GM23338 (cell line): ENCODE results near the gene OPRPN. TPM values are rescaled to one million over a fixed set of nuclear protein-coding genes. Genes with fewer than 3 reads are reported as not detected.

Source experiments
- ATAC-seq: fragments of 200-7000 bp; cut with Tn5 transposase; 3 replicates; pipeline ENCODE4 v1.9.1; 2020
- DNase-seq: peaks from one replicate; pipeline ENCODE4 v3.0.0-alpha.2; 2015; ENCODE audit warnings: low spot score
- H2AFZ ChIP-seq: fragments of 200-600 bp; sonication (generic); 2 replicates; pipeline ENCODE4 v1.8.0; 2016; ENCODE audit warnings: antibody characterized with exemption, mild to moderate bottlenecking, moderate library complexity
- H3F3A ChIP-seq: fragments of 200-600 bp; sonication (generic); replicated peaks from 2 replicates; pipeline ENCODE4 v1.8.0; 2017; ENCODE audit warnings: antibody characterized with exemption, mixed run types, low read depth
- H3K27ac ChIP-seq: fragments of 200-600 bp; sonication (generic); 2 replicates; pipeline ENCODE4 v1.6.1; 2016; ENCODE audit warnings: low read depth
- H3K27me3 ChIP-seq: fragments of 200-600 bp; sonication (generic); 2 replicates; pipeline ENCODE4 v1.8.0; 2016; ENCODE audit warnings: mild to moderate bottlenecking, mixed run types, moderate library complexity; ENCODE audit not compliant: insufficient read depth
- H3K36me3 ChIP-seq: fragments of 200-600 bp; sonication (generic); 2 replicates; pipeline ENCODE4 v1.8.0; 2016; ENCODE audit warnings: mild to moderate bottlenecking; ENCODE audit not compliant: insufficient read depth
- H3K4me1 ChIP-seq: fragments of 200-600 bp; sonication (generic); 2 replicates; pipeline ENCODE4 v1.8.0; 2016; ENCODE audit warnings: mild to moderate bottlenecking, moderate library complexity; ENCODE audit not compliant: insufficient read depth
- H3K4me2 ChIP-seq: fragments of 200-600 bp; sonication (generic); 2 replicates; pipeline ENCODE4 v1.7.1; 2017; ENCODE audit warnings: mixed run types
- H3K4me3 ChIP-seq: fragments of 200-600 bp; sonication (generic); 2 replicates; pipeline ENCODE4 v1.6.1; 2016; ENCODE audit warnings: mixed run types
- H3K79me2 ChIP-seq: fragments of 200-600 bp; sonication (generic); replicated peaks from 2 replicates; pipeline ENCODE4 v1.8.0; 2017; ENCODE audit warnings: mild to moderate bottlenecking; ENCODE audit not compliant: insufficient read depth
- H3K9me2 ChIP-seq: fragments of 200-600 bp; sonication (generic); 2 replicates; pipeline ENCODE4 v1.8.0; 2017; ENCODE audit not compliant: insufficient read depth
- H4K20me1 ChIP-seq: fragments of 200-600 bp; sonication (generic); replicated peaks from 2 replicates; pipeline ENCODE4 v1.8.0; 2017; ENCODE audit warnings: mild to moderate bottlenecking; ENCODE audit not compliant: insufficient read depth
- H3K27ac Mint-ChIP-seq: 2 replicates; pipeline ENCODE4 v1.8.0; 2020; ENCODE audit warnings: inconsistent platforms, mild to moderate bottlenecking, moderate library complexity, mixed read lengths
- H3K27me3 Mint-ChIP-seq: 3 replicates; pipeline ENCODE4 v1.8.0; 2022; ENCODE audit warnings: low read depth, mild to moderate bottlenecking, moderate library complexity, mixed read lengths, inconsistent platforms; ENCODE audit not compliant: insufficient read depth, poor library complexity
- H3K36me3 Mint-ChIP-seq: 3 replicates; pipeline ENCODE4 v1.8.0; 2021; ENCODE audit warnings: low read depth, mild to moderate bottlenecking, inconsistent platforms, moderate library complexity, mixed read lengths
- H3K4me1 Mint-ChIP-seq: 3 replicates; pipeline ENCODE4 v1.8.0; 2020; ENCODE audit warnings: mild to moderate bottlenecking, inconsistent platforms, mixed read lengths
- H3K4me3 Mint-ChIP-seq: 3 replicates; pipeline ENCODE4 v1.8.0; 2021; ENCODE audit warnings: moderate library complexity, mild to moderate bottlenecking, inconsistent platforms, mixed read lengths
- H3K9me3 Mint-ChIP-seq: 3 replicates; pipeline ENCODE4 v1.8.0; 2020; ENCODE audit warnings: moderate library complexity, mild to moderate bottlenecking, inconsistent platforms, mixed read lengths
- CREB1 ChIP-seq: fragments of 250-450 bp; sonication (Bioruptor Pico); IDR thresholded peaks from 2 replicates; pipeline ENCODE4 v1.5.0; 2020; ENCODE audit warnings: low read depth, mild to moderate bottlenecking, moderate library complexity
- EZH2 ChIP-seq: fragments of 200-600 bp; sonication (generic); IDR thresholded peaks from one replicate; pipeline ENCODE4 v1.8.0; 2017; ENCODE audit warnings: antibody characterized with exemption, mild to moderate bottlenecking, low read depth; ENCODE audit not compliant: unreplicated experiment
- EZH2phosphoT487 ChIP-seq: fragments of 200-600 bp; sonication (generic); IDR thresholded peaks from one replicate; pipeline ENCODE4 v1.8.1; 2018; ENCODE audit warnings: antibody characterized with exemption; ENCODE audit not compliant: unreplicated experiment
- JUNB ChIP-seq: IDR thresholded peaks from one replicate; pipeline ENCODE4 v1.6.1; 2016; ENCODE audit warnings: antibody characterized with exemption; ENCODE audit not compliant: unreplicated experiment
- NANOG ChIP-seq: IDR thresholded peaks from 2 replicates; pipeline ENCODE4 v1.6.1; 2016; ENCODE audit warnings: antibody characterized with exemption, borderline replicate concordance
- POLR2AphosphoS5 ChIP-seq: IDR thresholded peaks from 2 replicates; pipeline ENCODE4 v1.6.1; 2016; ENCODE audit warnings: antibody characterized with exemption, low read depth
- STAT1 ChIP-seq: IDR thresholded peaks from one replicate; pipeline ENCODE4 v1.6.1; 2016; ENCODE audit warnings: antibody characterized with exemption; ENCODE audit not compliant: unreplicated experiment
- ZNF114 ChIP-seq: fragments of 250-450 bp; sonication (Bioruptor Pico); IDR thresholded peaks from 2 replicates; pipeline ENCODE4 v1.5.0; 2020; ENCODE audit warnings: mild to moderate bottlenecking, moderate library complexity
- ZNF331 ChIP-seq: fragments of 250-450 bp; sonication (Bioruptor Pico); IDR thresholded peaks from 2 replicates; pipeline ENCODE4 v1.5.0; 2020; ENCODE audit warnings: low read depth, mild to moderate bottlenecking, moderate library complexity
- polyA plus RNA-seq: library from polyadenylated mRNA; unstranded; fragments of >200 nt; fragmentation: Nextera tagmentation; extraction: Ambion mirVana; gene quantifications from 2 replicates; pipeline ENCODE4 v1.2.1, GENCODE V29; 2016
- total RNA-seq: library from RNA; depleted of rRNA; stranded (reverse); fragments of >200 nt; shearing (Covaris generic); gene quantifications from 2 replicates; pipeline ENCODE4 v1.2.3, GENCODE V29; 2014
- TF ChIP-seq, protein P1 (sequence below): IDR thresholded peaks from one replicate; pipeline ENCODE4 v1.6.1; 2018; ENCODE audit warnings: antibody characterized with exemption; ENCODE audit not compliant: unreplicated experiment
- TF ChIP-seq, protein P2 (sequence below), 2 experiments: fragments of 200-600 bp in 1 of 2; sonication (generic) in 1 of 2; conservative IDR thresholded peaks; 2 replicates each; pipeline versions ENCODE4 v1.5.1 to v1.6.1; 2016 to 2017; ENCODE audit warnings: antibody characterized with exemption in 2 of 2, low read depth in 2 of 2, mild to moderate bottlenecking in 2 of 2, moderate library complexity in 1 of 2
- TF ChIP-seq, protein P3 (sequence below): IDR thresholded peaks from 2 replicates; pipeline ENCODE4 v1.6.1; 2016; ENCODE audit warnings: antibody characterized with exemption
- TF ChIP-seq, protein P4 (sequence below): fragments of 250-450 bp; sonication (Bioruptor Pico); IDR thresholded peaks from 2 replicates; pipeline ENCODE4 v1.5.0; 2020; ENCODE audit warnings: mild to moderate bottlenecking, moderate library complexity

OPRPN gene
- total and polyA plus RNA-seq, 2 experiments from 2014 or later: not detected

DNA sequence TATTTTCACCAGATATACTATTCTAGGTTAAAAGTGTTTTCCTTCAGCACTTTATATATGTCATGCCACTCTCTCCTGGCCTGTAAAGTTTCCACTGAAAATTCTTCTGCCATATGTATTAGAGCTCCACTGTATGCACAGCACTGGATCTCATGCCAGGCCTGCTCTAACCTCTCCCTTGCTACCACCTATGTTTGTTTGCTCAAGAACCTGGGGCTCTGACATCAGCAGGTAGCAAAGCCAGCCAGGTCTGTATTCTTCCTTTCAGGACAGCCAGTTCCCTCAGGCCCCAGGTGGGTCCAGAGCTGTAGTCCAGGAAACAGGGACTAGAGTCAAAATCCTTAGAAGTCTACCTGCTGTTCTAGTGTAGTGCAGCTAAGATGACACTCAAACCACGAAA, 55.2 kb downstream of the OPRPN start:
- Histone ChIP-seq H3F3A (no peaks in the 10 kb centered on the region), H4K20me1 (no peaks in the 10 kb centered on the region), H3K4me2 (no peak overlapping the region), H3K27ac (no peak overlapping the region), H3K4me3 (no peak overlapping the region), H3K4me1 (no peaks in the 10 kb centered on the region), H2AFZ (no peak overlapping the region), H3K27me3 (no peaks in the 10 kb centered on the region), H3K79me2 (no peaks in the 10 kb centered on the region), H3K36me3 (no peaks in the 10 kb centered on the region), H3K9me2 (peaks cover 11% of the 10 kb centered on the region)
- no peak overlapping the region for H3K27ac Mint-ChIP-seq
- no peaks in the 10 kb centered on the region for H3K36me3 Mint-ChIP-seq
- H3K27me3 Mint-ChIP-seq: no peaks in the 10 kb centered on the region
- no peaks in the 10 kb centered on the region for H3K4me1 Mint-ChIP-seq
- TF ChIP-seq, protein P1, sequence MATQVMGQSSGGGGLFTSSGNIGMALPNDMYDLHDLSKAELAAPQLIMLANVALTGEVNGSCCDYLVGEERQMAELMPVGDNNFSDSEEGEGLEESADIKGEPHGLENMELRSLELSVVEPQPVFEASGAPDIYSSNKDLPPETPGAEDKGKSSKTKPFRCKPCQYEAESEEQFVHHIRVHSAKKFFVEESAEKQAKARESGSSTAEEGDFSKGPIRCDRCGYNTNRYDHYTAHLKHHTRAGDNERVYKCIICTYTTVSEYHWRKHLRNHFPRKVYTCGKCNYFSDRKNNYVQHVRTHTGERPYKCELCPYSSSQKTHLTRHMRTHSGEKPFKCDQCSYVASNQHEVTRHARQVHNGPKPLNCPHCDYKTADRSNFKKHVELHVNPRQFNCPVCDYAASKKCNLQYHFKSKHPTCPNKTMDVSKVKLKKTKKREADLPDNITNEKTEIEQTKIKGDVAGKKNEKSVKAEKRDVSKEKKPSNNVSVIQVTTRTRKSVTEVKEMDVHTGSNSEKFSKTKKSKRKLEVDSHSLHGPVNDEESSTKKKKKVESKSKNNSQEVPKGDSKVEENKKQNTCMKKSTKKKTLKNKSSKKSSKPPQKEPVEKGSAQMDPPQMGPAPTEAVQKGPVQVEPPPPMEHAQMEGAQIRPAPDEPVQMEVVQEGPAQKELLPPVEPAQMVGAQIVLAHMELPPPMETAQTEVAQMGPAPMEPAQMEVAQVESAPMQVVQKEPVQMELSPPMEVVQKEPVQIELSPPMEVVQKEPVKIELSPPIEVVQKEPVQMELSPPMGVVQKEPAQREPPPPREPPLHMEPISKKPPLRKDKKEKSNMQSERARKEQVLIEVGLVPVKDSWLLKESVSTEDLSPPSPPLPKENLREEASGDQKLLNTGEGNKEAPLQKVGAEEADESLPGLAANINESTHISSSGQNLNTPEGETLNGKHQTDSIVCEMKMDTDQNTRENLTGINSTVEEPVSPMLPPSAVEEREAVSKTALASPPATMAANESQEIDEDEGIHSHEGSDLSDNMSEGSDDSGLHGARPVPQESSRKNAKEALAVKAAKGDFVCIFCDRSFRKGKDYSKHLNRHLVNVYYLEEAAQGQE: no peak
- TF ChIP-seq ZNF331 (CRISPR knock-in tag) (no peak), CREB1 (CRISPR knock-in tag) (no peak), POLR2AphosphoS5 (no peak), NANOG (no peak), EZH2phosphoT487 (no peak), JUNB (no peak), ZNF114 (no peak), STAT1 (no peak), EZH2 (no peak)
- TF ChIP-seq, protein P2, sequence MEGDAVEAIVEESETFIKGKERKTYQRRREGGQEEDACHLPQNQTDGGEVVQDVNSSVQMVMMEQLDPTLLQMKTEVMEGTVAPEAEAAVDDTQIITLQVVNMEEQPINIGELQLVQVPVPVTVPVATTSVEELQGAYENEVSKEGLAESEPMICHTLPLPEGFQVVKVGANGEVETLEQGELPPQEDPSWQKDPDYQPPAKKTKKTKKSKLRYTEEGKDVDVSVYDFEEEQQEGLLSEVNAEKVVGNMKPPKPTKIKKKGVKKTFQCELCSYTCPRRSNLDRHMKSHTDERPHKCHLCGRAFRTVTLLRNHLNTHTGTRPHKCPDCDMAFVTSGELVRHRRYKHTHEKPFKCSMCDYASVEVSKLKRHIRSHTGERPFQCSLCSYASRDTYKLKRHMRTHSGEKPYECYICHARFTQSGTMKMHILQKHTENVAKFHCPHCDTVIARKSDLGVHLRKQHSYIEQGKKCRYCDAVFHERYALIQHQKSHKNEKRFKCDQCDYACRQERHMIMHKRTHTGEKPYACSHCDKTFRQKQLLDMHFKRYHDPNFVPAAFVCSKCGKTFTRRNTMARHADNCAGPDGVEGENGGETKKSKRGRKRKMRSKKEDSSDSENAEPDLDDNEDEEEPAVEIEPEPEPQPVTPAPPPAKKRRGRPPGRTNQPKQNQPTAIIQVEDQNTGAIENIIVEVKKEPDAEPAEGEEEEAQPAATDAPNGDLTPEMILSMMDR (conservative IDR thresholded peaks at IDR 0.05; ENCODE audit: low read depth in 2 of 2): no peak
- TF ChIP-seq, protein P3, sequence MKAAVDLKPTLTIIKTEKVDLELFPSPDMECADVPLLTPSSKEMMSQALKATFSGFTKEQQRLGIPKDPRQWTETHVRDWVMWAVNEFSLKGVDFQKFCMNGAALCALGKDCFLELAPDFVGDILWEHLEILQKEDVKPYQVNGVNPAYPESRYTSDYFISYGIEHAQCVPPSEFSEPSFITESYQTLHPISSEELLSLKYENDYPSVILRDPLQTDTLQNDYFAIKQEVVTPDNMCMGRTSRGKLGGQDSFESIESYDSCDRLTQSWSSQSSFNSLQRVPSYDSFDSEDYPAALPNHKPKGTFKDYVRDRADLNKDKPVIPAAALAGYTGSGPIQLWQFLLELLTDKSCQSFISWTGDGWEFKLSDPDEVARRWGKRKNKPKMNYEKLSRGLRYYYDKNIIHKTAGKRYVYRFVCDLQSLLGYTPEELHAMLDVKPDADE: no peak
- TF ChIP-seq, protein P4, sequence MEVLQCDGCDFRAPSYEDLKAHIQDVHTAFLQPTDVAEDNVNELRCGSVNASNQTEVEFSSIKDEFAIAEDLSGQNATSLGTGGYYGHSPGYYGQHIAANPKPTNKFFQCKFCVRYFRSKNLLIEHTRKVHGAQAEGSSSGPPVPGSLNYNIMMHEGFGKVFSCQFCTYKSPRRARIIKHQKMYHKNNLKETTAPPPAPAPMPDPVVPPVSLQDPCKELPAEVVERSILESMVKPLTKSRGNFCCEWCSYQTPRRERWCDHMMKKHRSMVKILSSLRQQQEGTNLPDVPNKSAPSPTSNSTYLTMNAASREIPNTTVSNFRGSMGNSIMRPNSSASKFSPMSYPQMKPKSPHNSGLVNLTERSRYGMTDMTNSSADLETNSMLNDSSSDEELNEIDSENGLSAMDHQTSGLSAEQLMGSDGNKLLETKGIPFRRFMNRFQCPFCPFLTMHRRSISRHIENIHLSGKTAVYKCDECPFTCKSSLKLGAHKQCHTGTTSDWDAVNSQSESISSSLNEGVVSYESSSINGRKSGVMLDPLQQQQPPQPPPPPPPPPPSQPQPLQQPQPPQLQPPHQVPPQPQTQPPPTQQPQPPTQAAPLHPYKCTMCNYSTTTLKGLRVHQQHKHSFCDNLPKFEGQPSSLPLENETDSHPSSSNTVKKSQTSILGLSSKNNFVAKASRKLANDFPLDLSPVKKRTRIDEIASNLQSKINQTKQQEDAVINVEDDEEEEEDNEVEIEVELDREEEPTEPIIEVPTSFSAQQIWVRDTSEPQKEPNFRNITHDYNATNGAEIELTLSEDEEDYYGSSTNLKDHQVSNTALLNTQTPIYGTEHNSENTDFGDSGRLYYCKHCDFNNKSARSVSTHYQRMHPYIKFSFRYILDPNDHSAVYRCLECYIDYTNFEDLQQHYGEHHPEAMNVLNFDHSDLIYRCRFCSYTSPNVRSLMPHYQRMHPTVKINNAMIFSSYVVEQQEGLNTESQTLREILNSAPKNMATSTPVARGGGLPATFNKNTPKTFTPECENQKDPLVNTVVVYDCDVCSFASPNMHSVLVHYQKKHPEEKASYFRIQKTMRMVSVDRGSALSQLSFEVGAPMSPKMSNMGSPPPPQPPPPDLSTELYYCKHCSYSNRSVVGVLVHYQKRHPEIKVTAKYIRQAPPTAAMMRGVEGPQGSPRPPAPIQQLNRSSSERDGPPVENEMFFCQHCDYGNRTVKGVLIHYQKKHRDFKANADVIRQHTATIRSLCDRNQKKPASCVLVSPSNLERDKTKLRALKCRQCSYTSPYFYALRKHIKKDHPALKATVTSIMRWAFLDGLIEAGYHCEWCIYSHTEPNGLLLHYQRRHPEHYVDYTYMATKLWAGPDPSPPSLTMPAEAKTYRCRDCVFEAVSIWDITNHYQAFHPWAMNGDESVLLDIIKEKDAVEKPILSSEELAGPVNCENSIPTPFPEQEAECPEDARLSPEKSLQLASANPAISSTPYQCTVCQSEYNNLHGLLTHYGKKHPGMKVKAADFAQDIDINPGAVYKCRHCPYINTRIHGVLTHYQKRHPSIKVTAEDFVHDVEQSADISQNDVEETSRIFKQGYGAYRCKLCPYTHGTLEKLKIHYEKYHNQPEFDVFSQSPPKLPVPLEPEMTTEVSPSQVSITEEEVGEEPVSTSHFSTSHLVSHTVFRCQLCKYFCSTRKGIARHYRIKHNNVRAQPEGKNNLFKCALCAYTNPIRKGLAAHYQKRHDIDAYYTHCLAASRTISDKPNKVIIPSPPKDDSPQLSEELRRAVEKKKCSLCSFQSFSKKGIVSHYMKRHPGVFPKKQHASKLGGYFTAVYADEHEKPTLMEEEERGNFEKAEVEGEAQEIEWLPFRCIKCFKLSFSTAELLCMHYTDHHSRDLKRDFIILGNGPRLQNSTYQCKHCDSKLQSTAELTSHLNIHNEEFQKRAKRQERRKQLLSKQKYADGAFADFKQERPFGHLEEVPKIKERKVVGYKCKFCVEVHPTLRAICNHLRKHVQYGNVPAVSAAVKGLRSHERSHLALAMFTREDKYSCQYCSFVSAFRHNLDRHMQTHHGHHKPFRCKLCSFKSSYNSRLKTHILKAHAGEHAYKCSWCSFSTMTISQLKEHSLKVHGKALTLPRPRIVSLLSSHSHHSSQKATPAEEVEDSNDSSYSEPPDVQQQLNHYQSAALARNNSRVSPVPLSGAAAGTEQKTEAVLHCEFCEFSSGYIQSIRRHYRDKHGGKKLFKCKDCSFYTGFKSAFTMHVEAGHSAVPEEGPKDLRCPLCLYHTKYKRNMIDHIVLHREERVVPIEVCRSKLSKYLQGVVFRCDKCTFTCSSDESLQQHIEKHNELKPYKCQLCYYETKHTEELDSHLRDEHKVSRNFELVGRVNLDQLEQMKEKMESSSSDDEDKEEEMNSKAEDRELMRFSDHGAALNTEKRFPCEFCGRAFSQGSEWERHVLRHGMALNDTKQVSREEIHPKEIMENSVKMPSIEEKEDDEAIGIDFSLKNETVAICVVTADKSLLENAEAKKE (CRISPR knock-in tag): no peak
- ATAC-seq: no peak
- H3K9me3 Mint-ChIP-seq: no peaks in the 10 kb centered on the region
- DNase-seq: no peak
- no peak overlapping the region for H3K4me3 Mint-ChIP-seq
